ENCODE measurements around the gene NABP2.
"Not testable (repeated sequence)": the region's sequence is repeated elsewhere in the genome, so short reads cannot be mapped to it uniquely, and the experiment has no call there.

Gene NABP2

GRCh38 chr12:56224102-56224701 lies at the start of gene NABP2:
Gene NABP2 (plus strand): TSS chr12:56224342. CDS start chr12:56224857, 515 bp downstream.
- peak; percentile 99 for DNase-seq

GRCh38 chr12:56178347-56178746 lies 45.8 kb upstream of the NABP2 start:
- DNase-seq = no peak

- DNase-seq = peak; percentile 24
Observed at GRCh38 chr12:56186957-56187356, 37.2 kb upstream of the NABP2 start.

GRCh38 chr12:56188131-56188777 lies 35.9 kb upstream of the NABP2 start:
- DNase-seq = peak; percentile 49

GRCh38 chr12:56188778-56189098 lies 35.4 kb upstream of the NABP2 start:
- DNase-seq = no peak

GRCh38 chr12:56189099-56189917 lies 34.8 kb upstream of the NABP2 start, which contains the start of gene SMARCC2:
Gene SMARCC2 (minus strand): TSS chr12:56189483. CDS start chr12:56189461, 22 bp downstream.
- peak; percentile 95 for DNase-seq

GRCh38 chr12:56189918-56190694 lies 34.0 kb upstream of the NABP2 start:
- peak; percentile 94 for DNase-seq

- DNase-seq = no peak
Observed at GRCh38 chr12:56190695-56191155, 33.4 kb upstream of the NABP2 start.

GRCh38 chr12:56192582-56192981 lies 31.6 kb upstream of the NABP2 start:
- DNase-seq = no peak

- peak; percentile 96 for DNase-seq
Observed at GRCh38 chr12:56193025-56193578, 31.0 kb upstream of the NABP2 start.

GRCh38 chr12:56196818-56197550 lies 27.2 kb upstream of the NABP2 start:
- DNase-seq = not testable (repeated sequence)

GRCh38 chr12:56197921-56198635 lies 26.1 kb upstream of the NABP2 start:
- no peak for DNase-seq

- DNase-seq = no peak
Observed at GRCh38 chr12:56198836-56199235, 25.3 kb upstream of the NABP2 start.

GRCh38 chr12:56202366-56202765 lies 21.8 kb upstream of the NABP2 start:
- DNase-seq = no peak

GRCh38 chr12:56202838-56203237 lies 21.3 kb upstream of the NABP2 start:
- DNase-seq = no peak

- DNase-seq = no peak
Observed at GRCh38 chr12:56204275-56204674, 19.9 kb upstream of the NABP2 start.

GRCh38 chr12:56205445-56205844 lies 18.7 kb upstream of the NABP2 start:
- DNase-seq = peak; percentile 79

- peak; percentile 76 for DNase-seq
Observed at GRCh38 chr12:56206452-56207166, 17.5 kb upstream of the NABP2 start.

GRCh38 chr12:56208006-56208405 lies 16.1 kb upstream of the NABP2 start:
- DNase-seq = no peak

- DNase-seq = no peak
Observed at GRCh38 chr12:56212361-56212760, 11.8 kb upstream of the NABP2 start.

- no peak for DNase-seq
Observed at GRCh38 chr12:56213878-56214277, 10.3 kb upstream of the NABP2 start.

Measured in hematopoietic multipotent progenitor cell treated with erythropoietin and hydrocortisone succinate and interleukin-3 and kit ligand, for 4 days (in vitro differentiated cells).